Stimulated activated CD4-positive, alpha-beta T cell treated with anti-CD3 and anti-CD28 coated beads, Interleukin-4, amount 100 ng/mL, for 48 hours (primary cell): ENCODE results near the gene RBM44.
"Not testable (repeated sequence)": the region's sequence is repeated elsewhere in the genome, so short reads cannot be mapped to it uniquely, and the experiment has no call there.

ENCODE experiments used
- DNase-seq, 2 donors: peaks; one replicate each; pipeline ENCODE4 v3.0.0-alpha.2; 2020; ENCODE audit warnings: low read depth in 2 of 2

RBM44 gene

GRCh38 chr2:237798236-237799059, at the start of gene RBM44:
Gene RBM44 (plus strand): TSS chr2:237798779. CDS start chr2:237813610, 14,831 bp downstream.
- no peak for DNase-seq

- DNase-seq, result no peak
Measured at GRCh38 chr2:237749002-237749401, 49.6 kb upstream of the RBM44 start.

GRCh38 chr2:237749961-237750360, 48.6 kb upstream of the RBM44 start:
- no peak for DNase-seq

- not testable (repeated sequence) for DNase-seq
Measured at GRCh38 chr2:237750441-237750840, 48.1 kb upstream of the RBM44 start.

- DNase-seq, result peak in 1 of 2 donors; percentile 30
Measured at GRCh38 chr2:237752761-237753165, 45.8 kb upstream of the RBM44 start.

GRCh38 chr2:237754182-237754581, 44.4 kb upstream of the RBM44 start:
- DNase-seq, result no peak

GRCh38 chr2:237754626-237755248, 43.8 kb upstream of the RBM44 start:
- no peak for DNase-seq

- DNase-seq, result no peak
Measured at GRCh38 chr2:237757616-237758015, 41.0 kb upstream of the RBM44 start.

GRCh38 chr2:237758185-237758584, 40.4 kb upstream of the RBM44 start:
- DNase-seq, result no peak

GRCh38 chr2:237759176-237759575, 39.4 kb upstream of the RBM44 start:
- DNase-seq, result no peak

GRCh38 chr2:237760506-237761502, 37.8 kb upstream of the RBM44 start:
- no peak for DNase-seq

GRCh38 chr2:237762291-237763182, 36.0 kb upstream of the RBM44 start:
- DNase-seq, result not testable (repeated sequence)

GRCh38 chr2:237763812-237764211, 34.8 kb upstream of the RBM44 start:
- no peak for DNase-seq

- not testable (repeated sequence) for DNase-seq
Measured at GRCh38 chr2:237765122-237765521, 33.5 kb upstream of the RBM44 start.

- DNase-seq, result no peak
Measured at GRCh38 chr2:237765875-237766274, 32.7 kb upstream of the RBM44 start.

GRCh38 chr2:237766340-237766739, 32.2 kb upstream of the RBM44 start:
- DNase-seq, result no peak

- no peak for DNase-seq
Measured at GRCh38 chr2:237772513-237772912, 26.1 kb upstream of the RBM44 start.

GRCh38 chr2:237773826-237774225, 24.8 kb upstream of the RBM44 start:
- DNase-seq, result no peak

GRCh38 chr2:237774811-237775553, 23.6 kb upstream of the RBM44 start:
- DNase-seq, result peak; percentile 26 to 29

- no peak for DNase-seq
Measured at GRCh38 chr2:237779521-237779920, 19.1 kb upstream of the RBM44 start.
